ENCODE results near the gene OR6N2. TPM values are rescaled to one million over a fixed set of nuclear protein-coding genes. Genes with fewer than 3 reads are reported as not detected.

Gene OR6N2
- total RNA-seq: not detected in 2 replicates

GRCh38 chr1:158781104-158781503 lies at the start of gene OR6N2:
Gene OR6N2, minus strand, starts transcription at chr1:158781204. Its CDS starts 3,569 bp downstream, at chr1:158777635.

GRCh38 chr1:158771950-158772866 lies 8.8 kb downstream of the OR6N2 start, which contains the start of gene OR6N1:
Gene OR6N1, minus strand, starts transcription at chr1:158772195. Its CDS starts 5,513 bp downstream, at chr1:158766682.

GRCh38 chr1:158754420-158754819 lies 26.6 kb downstream of the OR6N2 start, which contains the start of gene OR6K6:
Gene OR6K6, plus strand, starts transcription at chr1:158754720. Its CDS starts 168 bp downstream, at chr1:158754888.

Other genes starting within 250 kb of the OR6N2 start
- gene OR6Y1, start 226.8 kb downstream of the OR6N2 start, total RNA-seq: not detected in 2 replicates
- not detected in 2 replicates for gene OR6P1, start 210.6 kb downstream of the OR6N2 start, total RNA-seq
- not detected in 2 replicates for gene OR10X1, start 201.3 kb downstream of the OR6N2 start, total RNA-seq
- gene OR10Z1, start 175.9 kb downstream of the OR6N2 start, total RNA-seq: not detected in 2 replicates
- gene SPTA1, start 94.5 kb downstream of the OR6N2 start, total RNA-seq: not detected in 2 replicates
- not detected in 2 replicates for gene OR6K2, start 80.6 kb downstream of the OR6N2 start, total RNA-seq
- not detected in 2 replicates for gene OR6K3, start 60.5 kb downstream of the OR6N2 start, total RNA-seq
- not detected in 2 replicates for gene OR6K6, start 26.5 kb downstream of the OR6N2 start, total RNA-seq
- gene OR6N1, start 9.0 kb downstream of the OR6N2 start, total RNA-seq: not detected in 2 replicates
- not detected in 2 replicates for gene MNDA, start 50.1 kb upstream of the OR6N2 start, total RNA-seq
- gene PYHIN1, start 150.3 kb upstream of the OR6N2 start, total RNA-seq: 0.21 TPM in 1 of 2 replicates, not detected in the other
- gene IFI16, start 228.7 kb upstream of the OR6N2 start, total RNA-seq: 94.0 and 141 TPM in 2 replicates